ENCODE results near the gene ZAP70.

The ZAP70 gene

GRCh38 chr2:97728091-97728731, 14.8 kb downstream of the ZAP70 start:
- H3K23ac ChIP-seq (ENCODE audit: low read length), result no peak overlapping the region
- no peak overlapping the region for H3K9ac ChIP-seq (ENCODE audit: low read length)
- H3K4me2 ChIP-seq (ENCODE audit: low read length), result no peak overlapping the region
- no peak overlapping the region for H2BK120ac ChIP-seq (ENCODE audit: low read depth, low read length)
- H2BK5ac ChIP-seq (ENCODE audit: low read length), result no peak overlapping the region
- no peaks in the 10 kb centered on the region for H3K79me2 ChIP-seq (ENCODE audit: control insufficient read depth, insufficient read depth, low read length)
- no peak overlapping the region for H3K27ac ChIP-seq (ENCODE audit: low read depth, low read length)
- no peak overlapping the region for H4K5ac ChIP-seq (ENCODE audit: low read length)
- WGBS (ENCODE audit: extremely low coverage, insufficient coverage, low lambda C conversion rate), result no CpG with 5 or more reads among the region's 12 CpGs
- no peak overlapping the region for H3K56ac ChIP-seq (ENCODE audit: low read length)
- H3K18ac ChIP-seq (ENCODE audit: low read length), result no peak overlapping the region
- H2BK15ac ChIP-seq (replicated peaks; ENCODE audit: low read depth), result no peak overlapping the region
- no peak overlapping the region for H2AK5ac ChIP-seq (ENCODE audit: low read length)
- H4K8ac ChIP-seq (ENCODE audit: low read depth, low read length), result no peak overlapping the region
- H3K79me1 ChIP-seq (ENCODE audit: low read length), result no peaks in the 10 kb centered on the region
- no peak overlapping the region for H3K4me3 ChIP-seq (ENCODE audit: low read length)
- DNase-seq, result no peak
- H3K36me3 ChIP-seq (ENCODE audit: control insufficient read depth, insufficient read depth, low read length), result no peaks in the 10 kb centered on the region
- no peak overlapping the region for H3K4ac ChIP-seq (ENCODE audit: low read depth, low read length)
- no peaks in the 10 kb centered on the region for H3K4me1 ChIP-seq (ENCODE audit: control insufficient read depth, low read depth, low read length)
- H3K27me3 ChIP-seq (ENCODE audit: insufficient read depth, low read length, poor library complexity), result no peaks in the 10 kb centered on the region

- DNase-seq, result no peak
- no peak overlapping the region for H3K4ac ChIP-seq (ENCODE audit: low read depth, low read length)
- no peak overlapping the region for H3K18ac ChIP-seq (ENCODE audit: low read length)
- H3K23ac ChIP-seq (ENCODE audit: low read length), result no peak overlapping the region
- H3K9ac ChIP-seq (ENCODE audit: low read length), result no peak overlapping the region
- no peak overlapping the region for H3K4me2 ChIP-seq (ENCODE audit: low read length)
- H4K8ac ChIP-seq (ENCODE audit: low read depth, low read length), result no peak overlapping the region
- no peak overlapping the region for H2BK15ac ChIP-seq (replicated peaks; ENCODE audit: low read depth)
- H2AK5ac ChIP-seq (ENCODE audit: low read length), result no peak overlapping the region
- H3K4me3 ChIP-seq (ENCODE audit: low read length), result no peak overlapping the region
- no peaks in the 10 kb centered on the region for H3K27me3 ChIP-seq (ENCODE audit: insufficient read depth, low read length, poor library complexity)
- no peaks in the 10 kb centered on the region for H3K79me2 ChIP-seq (ENCODE audit: control insufficient read depth, insufficient read depth, low read length)
- no peak overlapping the region for H3K27ac ChIP-seq (ENCODE audit: low read depth, low read length)
- H2BK5ac ChIP-seq (ENCODE audit: low read length), result no peak overlapping the region
- no peaks in the 10 kb centered on the region for H3K4me1 ChIP-seq (ENCODE audit: control insufficient read depth, low read depth, low read length)
- no peaks in the 10 kb centered on the region for H3K79me1 ChIP-seq (ENCODE audit: low read length)
- WGBS (ENCODE audit: extremely low coverage, insufficient coverage, low lambda C conversion rate), result no CpG with 5 or more reads among the region's 1 CpG
- no peaks in the 10 kb centered on the region for H3K36me3 ChIP-seq (ENCODE audit: control insufficient read depth, insufficient read depth, low read length)
- H2BK120ac ChIP-seq (ENCODE audit: low read depth, low read length), result no peak overlapping the region
- H3K56ac ChIP-seq (ENCODE audit: low read length), result no peak overlapping the region
- H4K5ac ChIP-seq (ENCODE audit: low read length), result no peak overlapping the region
These were observed 16.9 kb downstream of the ZAP70 start for GRCh38 chr2:97730245-97730644.

GRCh38 chr2:97731274-97732020, 18.1 kb downstream of the ZAP70 start:
- Histone ChIP-seq H3K9ac (ENCODE audit: low read length) (no peak overlapping the region), H3K79me1 (ENCODE audit: low read length) (no peaks in the 10 kb centered on the region), H4K5ac (ENCODE audit: low read length) (no peak overlapping the region), H3K4ac (ENCODE audit: low read depth, low read length) (no peak overlapping the region), H2BK5ac (ENCODE audit: low read length) (no peak overlapping the region), H3K56ac (ENCODE audit: low read length) (no peak overlapping the region), H2BK15ac (replicated peaks; ENCODE audit: low read depth) (no peak overlapping the region), H3K79me2 (ENCODE audit: control insufficient read depth, insufficient read depth, low read length) (no peaks in the 10 kb centered on the region), H2BK120ac (ENCODE audit: low read depth, low read length) (no peak overlapping the region), H4K8ac (ENCODE audit: low read depth, low read length) (no peak overlapping the region), H3K23ac (ENCODE audit: low read length) (no peak overlapping the region), H3K27me3 (ENCODE audit: insufficient read depth, low read length, poor library complexity) (no peaks in the 10 kb centered on the region), H2AK5ac (ENCODE audit: low read length) (no peak overlapping the region), H3K27ac (ENCODE audit: low read depth, low read length) (no peak overlapping the region), H3K4me3 (ENCODE audit: low read length) (no peak overlapping the region), H3K18ac (ENCODE audit: low read length) (no peak overlapping the region), H3K4me2 (ENCODE audit: low read length) (no peak overlapping the region), H3K36me3 (ENCODE audit: control insufficient read depth, insufficient read depth, low read length) (no peaks in the 10 kb centered on the region), H3K4me1 (ENCODE audit: control insufficient read depth, low read depth, low read length) (no peaks in the 10 kb centered on the region)
- DNase-seq, result no peak
- WGBS (ENCODE audit: extremely low coverage, insufficient coverage, low lambda C conversion rate), result no CpG with 5 or more reads among the region's 12 CpGs

- Histone ChIP-seq H3K27ac (ENCODE audit: low read depth, low read length) (no peak overlapping the region), H3K56ac (ENCODE audit: low read length) (no peak overlapping the region), H4K8ac (ENCODE audit: low read depth, low read length) (no peak overlapping the region), H2BK15ac (replicated peaks; ENCODE audit: low read depth) (no peak overlapping the region), H3K9ac (ENCODE audit: low read length) (no peak overlapping the region), H3K18ac (ENCODE audit: low read length) (no peak overlapping the region), H3K23ac (ENCODE audit: low read length) (no peak overlapping the region), H2AK5ac (ENCODE audit: low read length) (no peak overlapping the region), H3K4me2 (ENCODE audit: low read length) (no peak overlapping the region), H3K79me2 (ENCODE audit: control insufficient read depth, insufficient read depth, low read length) (no peaks in the 10 kb centered on the region), H3K4ac (ENCODE audit: low read depth, low read length) (no peak overlapping the region), H3K4me1 (ENCODE audit: control insufficient read depth, low read depth, low read length) (no peaks in the 10 kb centered on the region), H3K27me3 (ENCODE audit: insufficient read depth, low read length, poor library complexity) (no peaks in the 10 kb centered on the region), H2BK120ac (ENCODE audit: low read depth, low read length) (no peak overlapping the region), H3K36me3 (ENCODE audit: control insufficient read depth, insufficient read depth, low read length) (no peaks in the 10 kb centered on the region), H3K4me3 (ENCODE audit: low read length) (no peak overlapping the region), H2BK5ac (ENCODE audit: low read length) (no peak overlapping the region), H3K79me1 (ENCODE audit: low read length) (no peaks in the 10 kb centered on the region), H4K5ac (ENCODE audit: low read length) (no peak overlapping the region)
- WGBS (ENCODE audit: extremely low coverage, insufficient coverage, low lambda C conversion rate), result no CpG with 5 or more reads among the region's 28 CpGs
- DNase-seq, result no peak
These were observed 19.3 kb downstream of the ZAP70 start for GRCh38 chr2:97732436-97733340.

- Histone ChIP-seq H3K4me3 (ENCODE audit: low read length) (no peak overlapping the region), H3K56ac (ENCODE audit: low read length) (no peak overlapping the region), H3K4me1 (ENCODE audit: control insufficient read depth, low read depth, low read length) (no peaks in the 10 kb centered on the region), H4K8ac (ENCODE audit: low read depth, low read length) (no peak overlapping the region), H3K79me1 (ENCODE audit: low read length) (no peaks in the 10 kb centered on the region), H2BK120ac (ENCODE audit: low read depth, low read length) (no peak overlapping the region), H2BK15ac (replicated peaks; ENCODE audit: low read depth) (no peak overlapping the region), H3K36me3 (ENCODE audit: control insufficient read depth, insufficient read depth, low read length) (no peaks in the 10 kb centered on the region), H2AK5ac (ENCODE audit: low read length) (no peak overlapping the region), H3K27ac (ENCODE audit: low read depth, low read length) (no peak overlapping the region), H3K23ac (ENCODE audit: low read length) (no peak overlapping the region), H3K27me3 (ENCODE audit: insufficient read depth, low read length, poor library complexity) (no peaks in the 10 kb centered on the region), H3K4me2 (ENCODE audit: low read length) (no peak overlapping the region), H3K4ac (ENCODE audit: low read depth, low read length) (no peak overlapping the region), H3K79me2 (ENCODE audit: control insufficient read depth, insufficient read depth, low read length) (no peaks in the 10 kb centered on the region), H3K18ac (ENCODE audit: low read length) (no peak overlapping the region), H4K5ac (ENCODE audit: low read length) (no peak overlapping the region), H2BK5ac (ENCODE audit: low read length) (no peak overlapping the region), H3K9ac (ENCODE audit: low read length) (no peak overlapping the region)
- WGBS (ENCODE audit: extremely low coverage, insufficient coverage, low lambda C conversion rate), result no CpG with 5 or more reads among the region's 20 CpGs
- no peak for DNase-seq
These were observed 20.1 kb downstream of the ZAP70 start for GRCh38 chr2:97733341-97734035.

All from mesendoderm (in vitro differentiated cells).